HepG2 (cell line): ENCODE results near the gene ASAP2. TPM values are rescaled to one million over a fixed set of nuclear protein-coding genes. Genes with fewer than 3 reads are reported as not detected.

Experiments
- ATAC-seq: fragments of 200-7000 bp; cut with Tn5 transposase; 3 replicates; pipeline ENCODE4 v1.9.1; 2020; ENCODE audit warnings: mild to moderate bottlenecking, moderate library complexity
- BruUV-seq: library from RNA; stranded (reverse); fragments of 400-500 nt; replicated peaks from 2 replicates; lab custom pipeline; 2021; lab: Mats Ljungman, UMichigan
- CTCF ChIA-PET: fragments of 300-600 bp; formaldehyde crosslinking; extraction: SDS; loops from one replicate; lab custom pipeline; 2021; ENCODE audit warnings: low total read pairs, inconsistent platforms, low intra/inter-chr PET ratio; lab: Yijun Ruan, JAX
- POLR2A ChIA-PET: fragments of 350-600 bp; sonication (Branson Sonifier 250); formaldehyde crosslinking; loops from one replicate; lab custom pipeline; 2020; ENCODE audit warnings: antibody characterized with exemption, inconsistent platforms; lab: Yijun Ruan, JAX
- DNase-seq: peaks from one replicate; pipeline ENCODE4 v3.0.0-alpha.2; 2015; ENCODE audit warnings: low spot score
- FAIRE-seq: peaks from 3 replicates; lab custom pipeline; 2011; peaks lifted over from hg19 to GRCh38; lab: Jason Lieb, UNC
- H2AFZ ChIP-seq: one replicate; pipeline ENCODE4 v1.6.1; 2011; ENCODE audit warnings: low read length, inconsistent platforms
- H3K27ac ChIP-seq: fragments of 300-600 bp; 3 replicates; pipeline ENCODE4 v1.8.0; 2011; ENCODE audit warnings: mixed run types, mild to moderate bottlenecking, mixed read lengths, low read length, inconsistent platforms; ENCODE audit not compliant: insufficient read depth; ENCODE audit errors: extremely low read length
- H3K27me3 ChIP-seq, 2 experiments: fragments of 200-600 bp in 1 of 2; 2 replicates in 1 of 2; 3 replicates in 1 of 2; pipeline versions ENCODE4 v1.6.0 to v1.8.0; 2011; ENCODE audit warnings: low read length in 2 of 2, mild to moderate bottlenecking in 2 of 2, moderate library complexity in 2 of 2, inconsistent platforms in 1 of 2; ENCODE audit not compliant: insufficient read depth in 2 of 2, control insufficient read depth in 1 of 2
- H3K36me3 ChIP-seq, 2 experiments: fragments of 200-600 bp in 1 of 2; replicated peaks in 1 of 2; 2 replicates in 1 of 2; 3 replicates in 1 of 2; pipeline versions ENCODE4 v1.5.1 to v1.8.0; 2011; ENCODE audit warnings: low read length in 2 of 2, inconsistent platforms in 1 of 2; ENCODE audit not compliant: insufficient read depth in 2 of 2, control insufficient read depth in 1 of 2
- H3K4me1 ChIP-seq: 2 replicates; pipeline ENCODE4 v1.5.1; 2012; ENCODE audit warnings: low read length, inconsistent platforms; ENCODE audit not compliant: insufficient read depth
- H3K4me2 ChIP-seq: 2 replicates; pipeline ENCODE4 v1.6.0; 2011; ENCODE audit warnings: low read depth, low read length, inconsistent platforms
- H3K4me3 ChIP-seq, 3 experiments: fragments of 200-600 bp in 1 of 3; sonication (generic), shearing (Covaris generic) in 1 of 3; replicated peaks in 1 of 3; 2 replicates each; pipeline ENCODE4 v1.5.1; 2011 to 2016; ENCODE audit warnings: low read length in 3 of 3, inconsistent platforms in 2 of 3, low read depth in 2 of 3, mild to moderate bottlenecking in 2 of 3, control low read depth in 1 of 3, mixed read lengths in 1 of 3; ENCODE audit not compliant: insufficient read depth in 1 of 3
- H3K79me2 ChIP-seq: one replicate; pipeline ENCODE4 v1.6.1; 2011; ENCODE audit warnings: low read length, inconsistent platforms; ENCODE audit not compliant: insufficient read depth
- H3K9ac ChIP-seq: 2 replicates; pipeline ENCODE4 v1.6.0; 2011; ENCODE audit warnings: mild to moderate bottlenecking, low read depth, low read length, inconsistent platforms; ENCODE audit not compliant: insufficient read depth
- H3K9me3 ChIP-seq: 2 replicates; pipeline ENCODE4 v1.5.1; 2012; ENCODE audit warnings: mild to moderate bottlenecking, low read length
- H4K20me1 ChIP-seq: 2 replicates; pipeline ENCODE4 v1.6.0; 2011; ENCODE audit warnings: inconsistent platforms, mild to moderate bottlenecking, low read length, moderate library complexity; ENCODE audit not compliant: insufficient read depth
- ADNP ChIP-seq: sonication (generic); formaldehyde crosslinking; IDR thresholded peaks from 2 replicates; pipeline ENCODE4 v1.4.0; 2020; ENCODE audit warnings: missing genetic modification reagents
- GATAD1 ChIP-seq: IDR thresholded peaks from 2 replicates; pipeline ENCODE4 v1.6.1; 2016; ENCODE audit warnings: missing genetic modification reagents, missing compliant biosample characterization
- HOXA9 ChIP-seq: sonication (generic); formaldehyde crosslinking; IDR thresholded peaks from 2 replicates; pipeline ENCODE4 v1.8.1; 2022; ENCODE audit warnings: missing genetic modification reagents, mild to moderate bottlenecking, moderate library complexity, borderline replicate concordance
- MYC ChIP-seq: sonication (generic); formaldehyde crosslinking; IDR thresholded peaks from 2 replicates; pipeline ENCODE4 v1.9.0; 2021; ENCODE audit warnings: missing genetic modification reagents, borderline replicate concordance
- NR2F2 ChIP-seq: IDR thresholded peaks from 2 replicates; pipeline ENCODE4 v1.6.1; 2012; ENCODE audit warnings: low read depth, inconsistent platforms, borderline replicate concordance
- SRF ChIP-seq: IDR thresholded peaks from 2 replicates; pipeline ENCODE4 v1.6.1; 2011; ENCODE audit warnings: mild to moderate bottlenecking, low read depth, low read length, moderate library complexity
- ZBTB2 ChIP-seq: sonication (generic); formaldehyde crosslinking; IDR thresholded peaks from 2 replicates; pipeline ENCODE4 v1.8.0; 2022; ENCODE audit warnings: low read depth, missing genetic modification reagents
- ZBTB39 ChIP-seq: sonication (generic); formaldehyde crosslinking; IDR thresholded peaks from 2 replicates; pipeline ENCODE4 v1.5.0; 2020; ENCODE audit warnings: missing genetic modification reagents
- ZNF10 ChIP-seq: sonication (generic); formaldehyde crosslinking; IDR thresholded peaks from 2 replicates; pipeline ENCODE4 v1.4.0; 2020; ENCODE audit warnings: mild to moderate bottlenecking, low read depth, missing genetic modification reagents, borderline replicate concordance
- ZNF18 ChIP-seq: sonication (generic); formaldehyde crosslinking; IDR thresholded peaks from 2 replicates; pipeline ENCODE4 v1.8.0; 2022; ENCODE audit warnings: mild to moderate bottlenecking, missing genetic modification reagents; ENCODE audit not compliant: insufficient replicate concordance
- ZNF180 ChIP-seq: sonication (generic); formaldehyde crosslinking; IDR thresholded peaks from 2 replicates; pipeline ENCODE4 v1.4.0; 2020; ENCODE audit warnings: low read depth, missing genetic modification reagents, borderline replicate concordance
- ZNF549 ChIP-seq: sonication (generic); formaldehyde crosslinking; IDR thresholded peaks from 2 replicates; pipeline ENCODE4 v1.5.0; 2020; ENCODE audit warnings: missing genetic modification reagents
- ZNF577 ChIP-seq: sonication (generic); formaldehyde crosslinking; IDR thresholded peaks from 2 replicates; pipeline ENCODE4 v1.4.0; 2020; ENCODE audit warnings: mild to moderate bottlenecking, low read depth, missing genetic modification reagents, borderline replicate concordance
- ZNF710 ChIP-seq: sonication (generic); formaldehyde crosslinking; IDR thresholded peaks from 2 replicates; pipeline ENCODE4 v1.5.0; 2020; ENCODE audit warnings: mild to moderate bottlenecking, missing genetic modification reagents, borderline replicate concordance
- ZSCAN31 ChIP-seq: sonication (generic); formaldehyde crosslinking; IDR thresholded peaks from 2 replicates; pipeline ENCODE4 v1.5.0; 2020; ENCODE audit warnings: low read depth, mild to moderate bottlenecking, missing genetic modification reagents
- WGBS: methylation state at CpG from one replicate; pipeline ENCODE4 v1.1.6; 2017; ENCODE audit warnings: low lambda C conversion rate; 5-methylcytosine and 5-hydroxymethylcytosine counted together
- in situ Hi-C: cut with HindIII; loops from 2 replicates; pipeline ENCODE4 v1.10.0; 2017; ENCODE audit warnings: low pct_unique_long_range_greater_than_20kb; ENCODE audit not compliant: extremely low pct_ligation_motif_present
- intact Hi-C: fragments of 100-400 bp; cut with micrococcal nuclease; formaldehyde crosslinking; loops from one replicate; pipeline ENCODE4 v1.10.0; 2022; ENCODE audit not compliant: unreplicated experiment
- polyA plus RNA-seq, 8 experiments: library from polyadenylated mRNA; depleted of rRNA in 3 of 8; stranded (reverse) in 7 of 8; unstranded in 1 of 8; fragments of >200 nt; fragmentation: Illumina TruSeq in 4 of 8; extraction: Trizol in 4 of 8; gene quantifications; 2 replicates each; pipeline versions ENCODE4 v1.2.1 to v1.2.3, GENCODE V29; 2011 to 2016; ENCODE audit warnings: low read depth in 4 of 8, missing spikeins in 1 of 8, mixed read lengths in 1 of 8; ENCODE audit not compliant: insufficient read depth in 1 of 8
- total RNA-seq, 5 experiments: library from RNA; depleted of rRNA; stranded (reverse); fragments of >200 nt; fragmentation: Illumina TruSeq; extraction: Trizol; gene quantifications; 2 replicates each; pipeline ENCODE4 v1.2.3, GENCODE V29; 2016; ENCODE audit warnings: low read depth in 1 of 5

Gene ASAP2
- total and polyA plus RNA-seq, 2 of the 13 experiments (the other 11 are each of a cell fraction or from before 2014, with no cell fraction given), result 7.3 to 22.3 TPM

- no peak for TF ChIP-seq ZNF180 (CRISPR knock-in tag)
- no peak for TF ChIP-seq ZNF549
- no peak for TF ChIP-seq ZBTB2 (CRISPR knock-in tag)
- TF ChIP-seq ZNF577 (CRISPR knock-in tag), result no peak
Observed at GRCh38 chr2:9271691-9272090, 65.1 kb downstream of the ASAP2 start (continued).

GRCh38 chr2:9273486-9274130, 67.0 kb downstream of the ASAP2 start:
- ChIA-PET POLR2A (interaction anchor here (1.9 kb wide), 1 partner anchor 39 kb away, joined by 4 read pairs; no protein-coding TSS in a partner anchor), CTCF (no interaction called here)
- no peaks in the 10 kb centered on the region for H3K36me3 ChIP-seq
- FAIRE-seq, result no peak
- no peak overlapping the region for H3K9ac ChIP-seq
- intact Hi-C loops (no loop called here), in situ Hi-C loops (no loop called here)
- H3K27ac ChIP-seq, result no peak overlapping the region
- WGBS, result 79% methylated on average over 5 of the region's 5 CpGs
- H3K4me1 ChIP-seq, result peaks cover 29% of the 10 kb centered on the region
- no TSS peak for BruUV-seq
- no peaks in the 10 kb centered on the region for H3K27me3 ChIP-seq
- DNase-seq, result no peak
- no peak overlapping the region for H3K4me2 ChIP-seq
- no peak overlapping the region for H2AFZ ChIP-seq
- ATAC-seq, result no peak
- no peaks in the 10 kb centered on the region for H4K20me1 ChIP-seq
- no peak overlapping the region for H3K4me3 ChIP-seq
- peaks cover 17% of the 10 kb centered on the region for H3K79me2 ChIP-seq
- no peaks in the 10 kb centered on the region for H3K9me3 ChIP-seq
- TF ChIP-seq GATAD1 (CRISPR knock-in tag) (no peak), NR2F2 (no peak), SRF (no peak), ADNP (no peak), ZNF10 (no peak), HOXA9 (no peak), MYC (CRISPR knock-in tag) (no peak), ZNF710 (CRISPR knock-in tag) (no peak), ZBTB39 (CRISPR knock-in tag) (no peak), ZNF18 (CRISPR knock-in tag) (no peak), ZSCAN31 (CRISPR knock-in tag) (no peak)
